ENCODE measurements around the gene FAM167B.

GRCh38 chr1:32286763-32287162 lies 39.7 kb downstream of the FAM167B start:
- no peak for TF ChIP-seq CTCF (conservative IDR thresholded peaks at IDR 0.05; ENCODE audit: low read length)
- TF ChIP-seq EZH2phosphoT487 (IDR thresholded peaks at IDR 0.05; ENCODE audit: borderline replicate concordance, low read depth, low read length) = no peak
